ENCODE data around the gene CLIP3.

Gene CLIP3

GRCh38 chr19:36019061-36019670, 13.5 kb downstream of the CLIP3 start:
- H3K4me1 ChIP-seq (ENCODE audit: control extremely low read depth in 1 of 4, control insufficient read depth in 4 of 4, insufficient read depth in 4 of 4, low read length in 3 of 4): peaks cover 0 to 9% (median 5%) of the 10 kb centered on the region in 4 experiments
- peaks cover 2 to 40% (median 19%) of the 10 kb centered on the region in 4 experiments for H3K36me3 ChIP-seq (ENCODE audit: control insufficient read depth in 4 of 4, insufficient read depth in 4 of 4, low read length in 3 of 4)
- POLR2A ChIA-PET: no interaction called here
- 98% methylated on average over 17 of the region's 22 CpGs for WGBS (ENCODE audit: insufficient coverage)
- H3K27me3 ChIP-seq (replicated peaks in 2 of 5; ENCODE audit: control insufficient read depth in 4 of 5, insufficient read depth in 5 of 5, low read length in 4 of 5): no peaks in the 10 kb centered on the region
- H3K27ac ChIP-seq (ENCODE audit: insufficient read depth in 1 of 2, low read depth in 1 of 2, low read length in 2 of 2, poor library complexity in 1 of 2, severe bottlenecking in 2 of 2): no peak overlapping the region
- H3K9me3 ChIP-seq (ENCODE audit: control extremely low read depth in 1 of 5, control insufficient read depth in 4 of 5, insufficient read depth in 2 of 5, low read depth in 1 of 5, low read length in 4 of 5): no peaks in the 10 kb centered on the region
- DNase-seq: no peak
- H3K4me3 ChIP-seq (ENCODE audit: control insufficient read depth in 1 of 7, extremely low read depth in 1 of 7, insufficient read depth in 4 of 7, low read depth in 2 of 7, low read length in 6 of 7): no peak overlapping the region
- CTCF ChIA-PET: no interaction called here

- no peaks in the 10 kb centered on the region for H3K27me3 ChIP-seq (replicated peaks in 2 of 5; ENCODE audit: control insufficient read depth in 4 of 5, insufficient read depth in 5 of 5, low read length in 4 of 5)
- 4% methylated on average over 42 of the region's 42 CpGs for WGBS (ENCODE audit: insufficient coverage)
Measured at GRCh38 chr19:36014012-36014924, 18.4 kb downstream of the CLIP3 start, which contains the start of gene ALKBH6. Gene ALKBH6, minus strand, starts transcription at chr19:36014213. Its CDS starts 816 bp downstream, at chr19:36013397.

GRCh38 chr19:36013280-36014011, 19.2 kb downstream of the CLIP3 start:
- no peak for DNase-seq
- Histone ChIP-seq H3K4me3 (ENCODE audit: control insufficient read depth in 1 of 7, extremely low read depth in 1 of 7, insufficient read depth in 4 of 7, low read depth in 2 of 7, low read length in 6 of 7) (peak overlapping the region; percentile 70 to 96 (median 89)), H3K9me3 (ENCODE audit: control extremely low read depth in 1 of 5, control insufficient read depth in 4 of 5, insufficient read depth in 2 of 5, low read depth in 1 of 5, low read length in 4 of 5) (no peaks in the 10 kb centered on the region), H3K27me3 (replicated peaks in 2 of 5; ENCODE audit: control insufficient read depth in 4 of 5, insufficient read depth in 5 of 5, low read length in 4 of 5) (peaks cover 0 to 3% (median 0%) of the 10 kb centered on the region in 5 experiments), H3K27ac (ENCODE audit: insufficient read depth in 1 of 2, low read depth in 1 of 2, low read length in 2 of 2, poor library complexity in 1 of 2, severe bottlenecking in 2 of 2) (peak overlapping the region; percentile 80 to 90), H3K36me3 (ENCODE audit: control insufficient read depth in 4 of 4, insufficient read depth in 4 of 4, low read length in 3 of 4) (peaks cover 0 to 14% (median 5%) of the 10 kb centered on the region in 4 experiments), H3K4me1 (ENCODE audit: control extremely low read depth in 1 of 4, control insufficient read depth in 4 of 4, insufficient read depth in 4 of 4, low read length in 3 of 4) (peaks cover 0 to 29% (median 17%) of the 10 kb centered on the region in 4 experiments)
- CTCF ChIA-PET: interaction anchor here (1.0 to 1.3 kb wide), 3 partner anchors 11 to 17 kb away, joined by 3 read pairs; no protein-coding TSS in a partner anchor
- POLR2A ChIA-PET: interaction anchor here (0.6 to 1.1 kb wide), 5 partner anchors 16 to 116 kb away, joined by 3 to 7 read pairs (median 3); no protein-coding TSS in a partner anchor
- WGBS (ENCODE audit: insufficient coverage): 32% methylated on average over 10 of the region's 15 CpGs

More at GRCh38 chr19:36014012-36014924, 18.4 kb downstream of the CLIP3 start, which contains the start of gene ALKBH6:
- ChIA-PET CTCF (interaction anchor here (1.0 to 1.2 kb wide), 2 partner anchors 10 to 17 kb away, joined by 3 read pairs; no protein-coding TSS in a partner anchor), POLR2A (interaction anchor here (0.6 to 1.1 kb wide), 6 partner anchors 17 to 116 kb away, joined by 3 to 7 read pairs (median 3); no protein-coding TSS in a partner anchor)
- peak within 1 kb of the TSS; percentile 80 to 90 for H3K27ac ChIP-seq (ENCODE audit: insufficient read depth in 1 of 2, low read depth in 1 of 2, low read length in 2 of 2, poor library complexity in 1 of 2, severe bottlenecking in 2 of 2)
- no peaks in the 10 kb centered on the region for H3K9me3 ChIP-seq (ENCODE audit: control extremely low read depth in 1 of 5, control insufficient read depth in 4 of 5, insufficient read depth in 2 of 5, low read depth in 1 of 5, low read length in 4 of 5)
- peak; percentile 96 to 99 (median 99) for DNase-seq
- H3K4me3 ChIP-seq (ENCODE audit: control insufficient read depth in 1 of 7, extremely low read depth in 1 of 7, insufficient read depth in 4 of 7, low read depth in 2 of 7, low read length in 6 of 7): peak within 1 kb of the TSS; percentile 70 to 96 (median 89)
- peaks cover 0 to 19% (median 6%) of the 10 kb centered on the region in 4 experiments for H3K36me3 ChIP-seq (ENCODE audit: control insufficient read depth in 4 of 4, insufficient read depth in 4 of 4, low read length in 3 of 4)
- H3K4me1 ChIP-seq (ENCODE audit: control extremely low read depth in 1 of 4, control insufficient read depth in 4 of 4, insufficient read depth in 4 of 4, low read length in 3 of 4): peaks cover 0 to 20% (median 15%) of the 10 kb centered on the region in 4 experiments

- peaks cover 0 to 29% (median 17%) of the 10 kb centered on the region in 4 experiments for H3K4me1 ChIP-seq (ENCODE audit: control extremely low read depth in 1 of 4, control insufficient read depth in 4 of 4, insufficient read depth in 4 of 4, low read length in 3 of 4)
- no peaks in the 10 kb centered on the region for H3K9me3 ChIP-seq (ENCODE audit: control extremely low read depth in 1 of 5, control insufficient read depth in 4 of 5, insufficient read depth in 2 of 5, low read depth in 1 of 5, low read length in 4 of 5)
- CTCF ChIA-PET: interaction anchor here (1.2 kb wide), 1 partner anchor 15 kb away, joined by 3 read pairs; no protein-coding TSS in a partner anchor
- H3K36me3 ChIP-seq (ENCODE audit: control insufficient read depth in 4 of 4, insufficient read depth in 4 of 4, low read length in 3 of 4): peaks cover 0 to 2% (median 0%) of the 10 kb centered on the region in 4 experiments
- no peak overlapping the region for H3K27ac ChIP-seq (ENCODE audit: insufficient read depth in 1 of 2, low read depth in 1 of 2, low read length in 2 of 2, poor library complexity in 1 of 2, severe bottlenecking in 2 of 2)
- DNase-seq: no peak
- POLR2A ChIA-PET: no interaction called here
- WGBS (ENCODE audit: insufficient coverage): 94% methylated on average over 9 of the region's 11 CpGs
- H3K4me3 ChIP-seq (ENCODE audit: control insufficient read depth in 1 of 7, extremely low read depth in 1 of 7, insufficient read depth in 4 of 7, low read depth in 2 of 7, low read length in 6 of 7): no peak overlapping the region
- H3K27me3 ChIP-seq (replicated peaks in 2 of 5; ENCODE audit: control insufficient read depth in 4 of 5, insufficient read depth in 5 of 5, low read length in 4 of 5): peaks cover 0 to 3% (median 0%) of the 10 kb centered on the region in 5 experiments
Measured at GRCh38 chr19:36010402-36010801, 22.3 kb downstream of the CLIP3 start.

GRCh38 chr19:36009633-36010379, 22.9 kb downstream of the CLIP3 start:
- Histone ChIP-seq H3K9me3 (ENCODE audit: control extremely low read depth in 1 of 5, control insufficient read depth in 4 of 5, insufficient read depth in 2 of 5, low read depth in 1 of 5, low read length in 4 of 5) (no peaks in the 10 kb centered on the region), H3K27ac (ENCODE audit: insufficient read depth in 1 of 2, low read depth in 1 of 2, low read length in 2 of 2, poor library complexity in 1 of 2, severe bottlenecking in 2 of 2) (no peak overlapping the region), H3K4me3 (ENCODE audit: control insufficient read depth in 1 of 7, extremely low read depth in 1 of 7, insufficient read depth in 4 of 7, low read depth in 2 of 7, low read length in 6 of 7) (peak overlapping the region in 5 of 7 experiments; percentile 10 to 67 (median 56)), H3K4me1 (ENCODE audit: control extremely low read depth in 1 of 4, control insufficient read depth in 4 of 4, insufficient read depth in 4 of 4, low read length in 3 of 4) (peaks cover 0 to 27% (median 14%) of the 10 kb centered on the region in 4 experiments), H3K36me3 (ENCODE audit: control insufficient read depth in 4 of 4, insufficient read depth in 4 of 4, low read length in 3 of 4) (peaks cover 0 to 3% (median under 1%) of the 10 kb centered on the region in 4 experiments), H3K27me3 (replicated peaks in 2 of 5; ENCODE audit: control insufficient read depth in 4 of 5, insufficient read depth in 5 of 5, low read length in 4 of 5) (peaks cover 0 to 3% (median 0%) of the 10 kb centered on the region in 5 experiments)
- ChIA-PET CTCF (interaction anchor here (0.5 to 1.2 kb wide), 2 partner anchors 14 to 42 kb away, joined by 3 to 5 read pairs; no protein-coding TSS in a partner anchor), POLR2A (no interaction called here)
- no peak for DNase-seq
- 88% methylated on average over 12 of the region's 15 CpGs for WGBS (ENCODE audit: insufficient coverage)

GRCh38 chr19:36009220-36009619, 23.5 kb downstream of the CLIP3 start:
- peak overlapping the region; percentile 7 to 67 (median 40) for H3K4me3 ChIP-seq (ENCODE audit: control insufficient read depth in 1 of 7, extremely low read depth in 1 of 7, insufficient read depth in 4 of 7, low read depth in 2 of 7, low read length in 6 of 7)
- CTCF ChIA-PET: interaction anchor here (0.5 kb wide), 1 partner anchor 42 kb away, joined by 5 read pairs; no protein-coding TSS in a partner anchor
- peaks cover 0 to 22% (median 10%) of the 10 kb centered on the region in 4 experiments for H3K4me1 ChIP-seq (ENCODE audit: control extremely low read depth in 1 of 4, control insufficient read depth in 4 of 4, insufficient read depth in 4 of 4, low read length in 3 of 4)
- peaks cover 0 to 3% (median 0%) of the 10 kb centered on the region in 5 experiments for H3K27me3 ChIP-seq (replicated peaks in 2 of 5; ENCODE audit: control insufficient read depth in 4 of 5, insufficient read depth in 5 of 5, low read length in 4 of 5)
- H3K27ac ChIP-seq (ENCODE audit: insufficient read depth in 1 of 2, low read depth in 1 of 2, low read length in 2 of 2, poor library complexity in 1 of 2, severe bottlenecking in 2 of 2): no peak overlapping the region
- no peaks in the 10 kb centered on the region for H3K9me3 ChIP-seq (ENCODE audit: control extremely low read depth in 1 of 5, control insufficient read depth in 4 of 5, insufficient read depth in 2 of 5, low read depth in 1 of 5, low read length in 4 of 5)
- POLR2A ChIA-PET: no interaction called here
- 2% methylated on average over 41 of the region's 50 CpGs for WGBS (ENCODE audit: insufficient coverage)
- peak; percentile 12 to 45 (median 32) for DNase-seq
- peaks cover 0 to 3% (median 2%) of the 10 kb centered on the region in 4 experiments for H3K36me3 ChIP-seq (ENCODE audit: control insufficient read depth in 4 of 4, insufficient read depth in 4 of 4, low read length in 3 of 4)

Data from common myeloid progenitor, CD34-positive (primary cell).